GM12864 (cell line): ENCODE results near the gene SLC22A5.

Source experiments
- DNase-seq: peaks from one replicate; pipeline ENCODE4 v3.0.0-alpha.2; 2011; ENCODE audit warnings: low read depth
- H3K4me3 ChIP-seq: 2 replicates; pipeline ENCODE4 v1.5.1; 2011; ENCODE audit warnings: mild to moderate bottlenecking, low read depth, low read length, control low read depth
- CTCF ChIP-seq: IDR thresholded peaks from 2 replicates; pipeline ENCODE4 v1.5.1; 2011; ENCODE audit warnings: low read depth, mild to moderate bottlenecking, moderate library complexity, low read length, control low read depth, inconsistent platforms; ENCODE audit errors: missing control alignments

SLC22A5 gene

GRCh38 chr5:132386644-132387286 lies 17.3 kb downstream of the SLC22A5 start:
- no peak overlapping the region for H3K4me3 ChIP-seq
- DNase-seq: peak; percentile 55
- peak; percentile 93 for TF ChIP-seq CTCF

GRCh38 chr5:132387640-132388117 lies 18.2 kb downstream of the SLC22A5 start:
- TF ChIP-seq CTCF: no peak
- H3K4me3 ChIP-seq: no peak overlapping the region
- no peak for DNase-seq

GRCh38 chr5:132388244-132389050 lies 18.9 kb downstream of the SLC22A5 start:
- no peak for TF ChIP-seq CTCF
- no peak for DNase-seq
- no peak overlapping the region for H3K4me3 ChIP-seq

GRCh38 chr5:132389051-132389331 lies 19.5 kb downstream of the SLC22A5 start:
- no peak overlapping the region for H3K4me3 ChIP-seq
- TF ChIP-seq CTCF: no peak
- DNase-seq: no peak

GRCh38 chr5:132389585-132390286 lies 20.2 kb downstream of the SLC22A5 start:
- H3K4me3 ChIP-seq: no peak overlapping the region
- TF ChIP-seq CTCF: no peak
- no peak for DNase-seq

GRCh38 chr5:132391247-132391646 lies 21.7 kb downstream of the SLC22A5 start:
- no peak for TF ChIP-seq CTCF
- DNase-seq: no peak
- no peak overlapping the region for H3K4me3 ChIP-seq
